ENCODE results near the gene BCL2L1.
A peak's percentile ranks its signal among the peaks of the same experiment; 100 is the strongest.

The BCL2L1 gene

DNA sequence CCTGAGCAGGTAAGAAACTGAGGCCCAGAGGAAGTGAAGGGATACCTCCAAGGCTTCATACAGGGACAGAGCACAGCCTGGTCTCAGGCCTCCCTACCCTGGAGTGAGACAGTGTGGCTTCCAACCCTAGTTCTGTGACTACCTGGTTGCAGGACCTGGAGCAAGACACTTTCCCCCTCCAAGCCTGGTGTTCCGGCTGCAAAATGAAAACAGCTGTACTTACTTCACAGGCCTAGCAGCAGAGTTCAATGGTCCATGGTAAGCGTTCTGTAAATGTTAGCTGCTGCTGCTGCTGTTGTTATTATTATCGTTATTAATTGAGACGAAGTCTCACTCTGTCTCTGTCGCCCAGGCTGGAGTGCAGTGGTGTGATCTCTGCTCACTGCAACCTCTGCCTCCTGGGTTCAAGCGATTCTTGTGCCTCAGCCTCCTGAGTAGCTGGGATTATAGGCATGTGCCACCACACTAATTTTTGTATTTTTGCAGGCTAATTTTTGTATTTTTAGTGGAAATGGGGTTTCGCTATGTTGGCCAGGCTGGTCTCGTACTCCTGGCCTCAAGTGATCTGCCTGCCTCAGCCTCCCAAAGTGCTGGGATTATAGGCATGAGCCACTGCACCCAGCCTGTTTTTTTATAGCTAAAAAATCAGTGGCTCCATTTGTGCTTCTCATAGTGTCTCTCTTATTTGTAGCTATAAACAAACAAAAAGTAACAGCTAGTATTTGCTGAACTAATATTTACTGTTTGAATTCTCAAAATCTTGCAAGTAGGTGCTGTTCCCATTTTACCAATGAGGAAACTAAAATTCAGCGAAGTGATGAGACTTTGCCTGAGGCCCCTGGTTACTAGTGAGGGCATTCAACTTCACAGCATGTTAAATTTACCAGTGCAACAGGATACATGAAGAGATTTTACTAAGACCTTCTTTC, 43.0 kb downstream of the BCL2L1 start:
- no peak overlapping the region for H3K4me3 ChIP-seq (ENCODE audit: control insufficient read depth in 1 of 7, extremely low read depth in 1 of 7, insufficient read depth in 4 of 7, low read depth in 2 of 7, low read length in 6 of 7)
- H3K36me3 ChIP-seq (ENCODE audit: control insufficient read depth in 4 of 4, insufficient read depth in 4 of 4, low read length in 3 of 4): peaks cover 0 to 37% (median 10%) of the 10 kb centered on the region in 4 experiments
- H3K4me1 ChIP-seq (ENCODE audit: control extremely low read depth in 1 of 4, control insufficient read depth in 4 of 4, insufficient read depth in 4 of 4, low read length in 3 of 4): peaks cover 9 to 71% (median 59%) of the 10 kb centered on the region in 4 experiments
- no peaks in the 10 kb centered on the region for H3K9me3 ChIP-seq (ENCODE audit: control extremely low read depth in 1 of 5, control insufficient read depth in 4 of 5, insufficient read depth in 2 of 5, low read depth in 1 of 5, low read length in 4 of 5)
- CTCF ChIA-PET: interaction anchor here (0.6 to 1.8 kb wide), 7 partner anchors 11 to 44 kb away, joined by 3 to 6 read pairs (median 3); no protein-coding TSS in a partner anchor
- no peak overlapping the region for H3K27ac ChIP-seq (ENCODE audit: insufficient read depth in 1 of 2, low read depth in 1 of 2, low read length in 2 of 2, poor library complexity in 1 of 2, severe bottlenecking in 2 of 2)
- POLR2A ChIA-PET: no interaction called here
- no peak for DNase-seq
- 96% methylated on average over 8 of the region's 9 CpGs for WGBS (ENCODE audit: insufficient coverage)
- H3K27me3 ChIP-seq (replicated peaks in 2 of 5; ENCODE audit: control insufficient read depth in 4 of 5, insufficient read depth in 5 of 5, low read length in 4 of 5): no peaks in the 10 kb centered on the region

DNA sequence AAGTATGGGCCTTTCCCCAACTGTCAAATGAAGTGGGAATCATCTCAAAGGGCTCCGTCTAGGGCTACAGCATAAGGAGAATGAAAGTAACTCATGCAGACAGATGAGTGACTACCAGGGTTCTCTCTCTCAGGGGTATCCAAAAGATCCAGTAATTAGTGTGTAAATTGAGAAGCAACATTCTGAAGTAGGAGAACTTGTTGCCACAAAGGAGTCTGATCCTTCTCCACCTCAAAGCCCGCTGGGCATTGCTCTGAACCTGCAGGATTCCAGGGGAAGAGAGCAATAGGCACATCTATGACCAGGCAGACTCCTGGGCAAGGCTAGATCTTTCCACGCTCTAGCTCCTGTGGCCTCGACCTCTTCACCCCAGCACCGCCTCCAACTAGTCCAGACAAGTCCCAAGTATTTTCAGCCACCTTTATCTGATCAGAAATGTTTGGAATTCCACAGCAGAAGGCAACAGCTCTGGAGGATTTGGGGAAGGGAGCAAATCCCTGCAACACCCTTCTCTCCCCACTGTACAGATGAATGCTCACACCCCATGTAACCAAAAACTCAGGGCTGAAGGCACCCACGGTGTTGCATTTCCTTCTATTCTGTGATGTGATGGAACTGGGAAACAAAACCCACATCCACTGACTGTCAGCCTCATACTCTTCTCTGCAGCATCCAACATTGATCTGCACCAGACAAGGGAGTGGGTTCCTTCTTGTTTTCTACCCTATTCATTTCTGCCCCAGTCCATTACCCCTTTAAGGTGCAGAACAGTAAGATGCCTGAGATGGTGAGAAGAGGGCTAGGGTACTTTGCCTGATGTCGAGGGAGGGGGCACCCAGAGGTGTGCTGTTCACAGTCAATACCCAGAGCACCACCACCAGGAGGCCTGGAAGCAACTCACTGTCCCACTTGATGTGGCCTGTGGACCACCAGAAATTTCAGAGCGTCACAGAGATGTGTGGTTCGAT, 44.0 kb downstream of the BCL2L1 start:
- ChIA-PET POLR2A (no interaction called here), CTCF (interaction anchor here (1.2 to 6.2 kb wide), 6 partner anchors 14 to 115 kb away, joined by 3 to 74 read pairs (median 5); partner anchors contain the start of gene BCL2L1)
- WGBS (ENCODE audit: insufficient coverage): 89% methylated on average over 3 of the region's 9 CpGs
- Histone ChIP-seq H3K27ac (ENCODE audit: insufficient read depth in 1 of 2, low read depth in 1 of 2, low read length in 2 of 2, poor library complexity in 1 of 2, severe bottlenecking in 2 of 2) (no peak overlapping the region), H3K9me3 (ENCODE audit: control extremely low read depth in 1 of 5, control insufficient read depth in 4 of 5, insufficient read depth in 2 of 5, low read depth in 1 of 5, low read length in 4 of 5) (no peaks in the 10 kb centered on the region), H3K36me3 (ENCODE audit: control insufficient read depth in 4 of 4, insufficient read depth in 4 of 4, low read length in 3 of 4) (peaks cover 0 to 29% (median 7%) of the 10 kb centered on the region in 4 experiments), H3K27me3 (replicated peaks in 2 of 5; ENCODE audit: control insufficient read depth in 4 of 5, insufficient read depth in 5 of 5, low read length in 4 of 5) (no peaks in the 10 kb centered on the region), H3K4me3 (ENCODE audit: control insufficient read depth in 1 of 7, extremely low read depth in 1 of 7, insufficient read depth in 4 of 7, low read depth in 2 of 7, low read length in 6 of 7) (no peak overlapping the region), H3K4me1 (ENCODE audit: control extremely low read depth in 1 of 4, control insufficient read depth in 4 of 4, insufficient read depth in 4 of 4, low read length in 3 of 4) (peaks cover 14 to 81% (median 66%) of the 10 kb centered on the region in 4 experiments)
- no peak for DNase-seq

DNA sequence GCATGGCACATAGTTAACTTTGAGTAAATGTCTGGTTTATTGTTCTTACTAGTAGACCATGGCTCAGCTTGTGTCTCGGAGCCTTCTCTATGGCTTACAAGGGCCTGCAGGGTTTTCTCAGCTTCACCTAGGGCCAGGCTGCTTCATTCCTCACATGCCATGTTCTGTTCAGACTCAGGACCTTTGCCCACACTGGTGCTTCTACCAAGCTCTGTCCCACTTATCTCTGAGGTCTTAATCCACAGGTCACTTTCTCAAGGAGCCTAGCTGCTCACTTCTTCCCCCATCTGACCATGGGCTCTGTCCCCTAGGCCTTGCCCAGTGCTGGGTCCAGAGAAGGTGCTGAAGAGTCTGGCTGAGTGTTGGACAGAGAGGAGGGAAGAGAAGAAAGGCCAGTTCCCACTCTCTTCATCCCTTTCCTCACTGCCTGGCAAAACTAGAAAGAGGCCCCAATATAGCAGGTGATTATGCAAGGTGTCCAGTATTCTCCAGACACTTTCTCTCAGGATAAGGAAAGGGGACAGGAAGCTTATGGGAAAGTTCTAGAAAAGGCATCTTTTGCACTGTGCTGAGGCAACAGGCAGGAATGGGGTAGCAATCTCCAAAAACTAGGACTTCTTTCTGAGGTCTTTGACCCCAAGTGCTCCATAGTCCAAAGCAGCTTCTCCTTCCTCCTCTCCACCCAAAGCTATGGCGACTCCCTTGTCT, 45.0 kb downstream of the BCL2L1 start:
- POLR2A ChIA-PET: no interaction called here
- DNase-seq: no peak
- CTCF ChIA-PET: interaction anchor here (0.9 to 6.2 kb wide), 8 partner anchors 10 to 115 kb away, joined by 3 to 74 read pairs (median 4); partner anchors contain the start of gene BCL2L1

DNA sequence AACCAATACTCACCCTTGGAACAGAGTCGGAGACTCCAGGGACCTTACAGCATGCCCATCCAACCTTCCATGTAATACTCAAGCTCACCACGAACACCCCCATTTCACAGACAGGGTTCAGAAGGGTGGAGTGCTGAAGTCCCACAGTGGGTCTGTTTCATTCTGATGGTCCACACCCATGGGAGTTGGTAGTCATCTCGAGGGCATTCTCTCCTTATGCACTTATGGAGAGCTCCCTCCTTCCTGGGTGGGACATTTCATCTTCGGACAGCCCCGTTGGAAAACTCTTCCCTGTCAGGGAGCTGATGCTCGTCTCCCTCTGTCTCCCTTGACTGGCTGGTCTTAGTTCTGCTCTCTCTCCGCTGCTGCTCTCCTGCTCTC, 46.1 kb downstream of the BCL2L1 start:
- peak overlapping the region; percentile 43 to 88 for H3K27ac ChIP-seq (ENCODE audit: insufficient read depth in 1 of 2, low read depth in 1 of 2, low read length in 2 of 2, poor library complexity in 1 of 2, severe bottlenecking in 2 of 2)
- H3K4me1 ChIP-seq (ENCODE audit: control extremely low read depth in 1 of 4, control insufficient read depth in 4 of 4, insufficient read depth in 4 of 4, low read length in 3 of 4): peaks cover 20 to 85% (median 74%) of the 10 kb centered on the region in 4 experiments
- ChIA-PET POLR2A (interaction anchor here (2.5 kb wide), 1 partner anchor 46 kb away, joined by 15 read pairs; the partner anchor contains the start of gene BCL2L1), CTCF (interaction anchor here (1.0 to 6.2 kb wide), 8 partner anchors 11 to 72 kb away, joined by 3 to 74 read pairs (median 14); partner anchors contain the start of genes BCL2L1 and ID1)
- peaks cover 0 to 20% (median 7%) of the 10 kb centered on the region in 4 experiments for H3K36me3 ChIP-seq (ENCODE audit: control insufficient read depth in 4 of 4, insufficient read depth in 4 of 4, low read length in 3 of 4)
- H3K4me3 ChIP-seq (ENCODE audit: control insufficient read depth in 1 of 7, extremely low read depth in 1 of 7, insufficient read depth in 4 of 7, low read depth in 2 of 7, low read length in 6 of 7): no peak overlapping the region
- DNase-seq: no peak
- WGBS (ENCODE audit: insufficient coverage): 94% methylated on average over 5 of the region's 7 CpGs
- H3K27me3 ChIP-seq (replicated peaks in 2 of 5; ENCODE audit: control insufficient read depth in 4 of 5, insufficient read depth in 5 of 5, low read length in 4 of 5): no peaks in the 10 kb centered on the region
- no peaks in the 10 kb centered on the region for H3K9me3 ChIP-seq (ENCODE audit: control extremely low read depth in 1 of 5, control insufficient read depth in 4 of 5, insufficient read depth in 2 of 5, low read depth in 1 of 5, low read length in 4 of 5)

More for the DNA sequence above, 45.0 kb downstream of the BCL2L1 start:
- Histone ChIP-seq H3K36me3 (ENCODE audit: control insufficient read depth in 4 of 4, insufficient read depth in 4 of 4, low read length in 3 of 4) (peaks cover 0 to 25% (median 7%) of the 10 kb centered on the region in 4 experiments), H3K27me3 (replicated peaks in 2 of 5; ENCODE audit: control insufficient read depth in 4 of 5, insufficient read depth in 5 of 5, low read length in 4 of 5) (no peaks in the 10 kb centered on the region), H3K27ac (ENCODE audit: insufficient read depth in 1 of 2, low read depth in 1 of 2, low read length in 2 of 2, poor library complexity in 1 of 2, severe bottlenecking in 2 of 2) (peak overlapping the region; percentile 9 to 88), H3K9me3 (ENCODE audit: control extremely low read depth in 1 of 5, control insufficient read depth in 4 of 5, insufficient read depth in 2 of 5, low read depth in 1 of 5, low read length in 4 of 5) (no peaks in the 10 kb centered on the region), H3K4me1 (ENCODE audit: control extremely low read depth in 1 of 4, control insufficient read depth in 4 of 4, insufficient read depth in 4 of 4, low read length in 3 of 4) (peaks cover 15 to 85% (median 70%) of the 10 kb centered on the region in 4 experiments), H3K4me3 (ENCODE audit: control insufficient read depth in 1 of 7, extremely low read depth in 1 of 7, insufficient read depth in 4 of 7, low read depth in 2 of 7, low read length in 6 of 7) (no peak overlapping the region)
- WGBS (ENCODE audit: insufficient coverage): 89% methylated on average over 1 of the region's 2 CpGs

DNA sequence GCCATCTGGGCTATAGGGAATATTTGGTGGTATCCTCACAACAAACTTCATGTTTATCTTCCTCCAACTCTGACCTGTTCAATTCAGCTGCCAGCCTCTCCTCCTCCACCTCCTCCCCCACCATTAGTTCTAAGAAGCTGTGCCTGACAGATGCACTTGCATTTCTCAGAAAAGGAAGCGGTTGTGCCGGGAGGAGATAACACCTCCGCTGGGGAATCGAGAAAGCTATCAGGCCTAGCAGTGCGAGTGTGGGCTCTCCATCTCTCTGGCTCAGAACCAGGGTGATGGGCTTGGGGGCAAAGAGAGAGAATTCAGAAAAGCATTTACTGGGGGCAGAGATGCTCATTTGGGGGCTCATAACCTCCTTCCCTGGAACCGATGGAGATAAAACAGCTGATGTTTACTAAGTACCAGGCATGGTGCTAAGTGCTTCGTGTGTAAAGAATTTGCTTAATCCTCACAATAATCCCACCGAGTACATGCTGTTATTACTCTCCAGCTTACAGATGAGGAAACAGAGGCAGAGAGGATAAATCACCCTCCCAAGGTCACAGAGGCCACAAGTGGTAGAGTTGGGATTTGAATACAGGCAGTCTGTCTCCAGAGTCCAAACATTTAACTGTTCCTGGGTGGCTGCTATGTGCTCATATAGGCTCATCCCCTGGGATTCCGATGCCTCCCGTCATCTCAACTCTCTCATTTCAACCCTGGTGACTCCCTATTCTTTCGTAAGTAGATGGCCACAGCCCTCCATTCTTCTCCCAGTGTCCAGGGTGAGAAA, 46.6 kb downstream of the BCL2L1 start:
- DNase-seq: peak; percentile 88 to 95 (median 91)
- peaks cover 20 to 87% (median 74%) of the 10 kb centered on the region in 4 experiments for H3K4me1 ChIP-seq (ENCODE audit: control extremely low read depth in 1 of 4, control insufficient read depth in 4 of 4, insufficient read depth in 4 of 4, low read length in 3 of 4)
- peak overlapping the region in 6 of 7 experiments; percentile 23 to 68 (median 59) for H3K4me3 ChIP-seq (ENCODE audit: control insufficient read depth in 1 of 7, extremely low read depth in 1 of 7, insufficient read depth in 4 of 7, low read depth in 2 of 7, low read length in 6 of 7)
- CTCF ChIA-PET: interaction anchor here (0.8 to 6.2 kb wide), 10 partner anchors 9 to 113 kb away, joined by 3 to 74 read pairs (median 11); partner anchors contain the start of genes BCL2L1 and ID1
- H3K9me3 ChIP-seq (ENCODE audit: control extremely low read depth in 1 of 5, control insufficient read depth in 4 of 5, insufficient read depth in 2 of 5, low read depth in 1 of 5, low read length in 4 of 5): no peaks in the 10 kb centered on the region
- no peaks in the 10 kb centered on the region for H3K27me3 ChIP-seq (replicated peaks in 2 of 5; ENCODE audit: control insufficient read depth in 4 of 5, insufficient read depth in 5 of 5, low read length in 4 of 5)
- WGBS (ENCODE audit: insufficient coverage): 36% methylated on average over 8 of the region's 11 CpGs
- POLR2A ChIA-PET: interaction anchor here (0.6 to 2.6 kb wide), 5 partner anchors 11 to 71 kb away, joined by 4 to 15 read pairs (median 11); partner anchors contain the start of genes BCL2L1 and ID1
- peaks cover 0 to 23% (median 5%) of the 10 kb centered on the region in 4 experiments for H3K36me3 ChIP-seq (ENCODE audit: control insufficient read depth in 4 of 4, insufficient read depth in 4 of 4, low read length in 3 of 4)
- H3K27ac ChIP-seq (ENCODE audit: insufficient read depth in 1 of 2, low read depth in 1 of 2, low read length in 2 of 2, poor library complexity in 1 of 2, severe bottlenecking in 2 of 2): peak overlapping the region; percentile 43 to 88
